Measurements from ENCODE around the gene UNC5A.

The UNC5A gene

DNA sequence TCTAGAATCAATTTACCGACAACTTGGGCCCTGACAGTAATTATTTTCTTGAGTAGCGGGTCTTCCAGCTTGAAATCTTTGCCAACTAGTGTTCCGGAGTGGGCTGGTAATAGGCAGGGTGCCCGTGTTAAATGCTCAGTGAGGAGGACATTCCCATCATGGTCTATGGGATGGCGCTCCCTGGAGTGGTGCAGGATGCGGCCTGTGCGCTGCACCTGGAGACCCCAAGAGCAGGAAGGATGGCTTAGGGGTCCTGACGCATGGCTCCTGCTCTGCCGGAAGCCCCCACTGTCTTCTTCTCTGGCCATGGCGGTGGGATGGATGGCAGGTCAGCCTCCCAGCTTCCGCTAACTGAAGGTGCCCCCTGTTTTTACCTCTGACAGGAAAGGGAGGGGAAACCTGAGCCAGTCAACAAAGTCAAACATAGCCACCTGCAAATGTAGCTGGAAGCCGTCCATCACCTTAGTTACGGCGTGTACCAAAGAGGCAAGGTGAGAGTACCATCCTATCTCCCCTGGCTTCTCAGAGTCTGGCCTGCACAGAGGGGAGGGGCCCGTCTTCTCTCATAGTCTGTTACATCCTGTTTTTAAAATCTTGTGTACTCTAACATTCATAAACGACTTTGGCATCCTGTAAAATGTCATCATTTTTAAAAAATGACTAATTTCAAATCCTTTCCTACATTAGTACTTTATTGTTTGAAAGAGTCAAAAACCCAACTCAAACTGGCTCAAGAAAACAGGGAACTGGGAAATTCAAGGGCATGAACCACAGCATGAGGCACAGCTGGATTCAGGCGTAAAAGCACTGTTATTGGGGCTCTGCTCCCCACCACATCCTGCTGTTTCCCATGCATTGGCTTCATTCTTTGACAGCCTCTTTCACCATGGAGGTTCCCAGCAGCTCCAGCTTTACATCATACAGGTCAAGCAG lies 28.5 kb upstream of the UNC5A start:
- DNase-seq: no peak

GRCh38 chr5:176784218-176785165 lies 25.9 kb upstream of the UNC5A start:
- peak; percentile 55 for DNase-seq

DNA sequence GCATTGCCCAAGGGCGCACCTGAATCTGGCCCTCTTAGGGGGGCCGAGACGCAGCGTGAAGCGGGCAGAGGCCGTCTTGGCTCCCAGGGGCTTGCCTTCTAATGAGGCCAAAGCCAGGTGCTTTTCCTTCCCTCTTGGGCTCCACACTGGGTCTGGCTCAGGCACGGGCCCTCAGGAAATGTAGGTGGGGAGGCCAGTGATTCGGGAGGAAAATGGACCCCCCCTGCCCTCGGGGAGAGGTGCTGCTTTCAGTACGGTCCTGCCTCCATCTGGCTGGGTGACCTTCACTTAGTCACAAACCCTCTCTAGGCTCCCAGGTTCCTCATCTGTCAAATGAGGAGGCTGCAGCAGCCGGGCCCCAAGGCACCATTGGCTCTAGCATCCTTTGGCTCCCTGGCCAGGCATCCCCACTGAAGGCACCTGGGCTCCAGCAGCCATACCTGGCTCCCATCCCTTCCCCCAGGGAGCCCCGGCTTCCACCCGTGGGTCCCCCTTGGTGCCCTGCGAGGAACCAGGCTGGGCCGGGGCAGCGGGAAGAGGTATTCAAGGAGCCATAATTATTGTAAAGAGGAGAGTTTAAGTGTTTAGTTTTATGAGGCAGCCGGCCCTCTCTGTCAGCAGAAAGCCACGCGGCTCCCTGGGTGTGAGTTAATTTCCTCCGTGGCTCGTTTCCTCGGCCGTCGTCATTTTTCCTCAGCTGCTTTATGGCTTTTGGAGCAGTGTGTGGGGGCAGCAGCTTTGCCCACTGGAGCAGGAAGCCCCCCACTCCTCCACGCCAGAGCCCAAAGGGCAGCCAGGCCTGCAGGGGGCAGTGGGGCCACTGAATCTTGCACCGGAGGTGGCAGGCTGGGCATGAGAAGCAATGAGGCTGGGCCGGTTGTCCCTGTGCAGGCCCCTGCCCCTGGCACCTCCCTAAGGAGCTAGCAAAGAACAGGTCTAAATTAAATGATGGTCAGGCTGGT lies 24.9 kb upstream of the UNC5A start:
- DNase-seq: no peak

- DNase-seq: no peak
Observed at GRCh38 chr5:176787676-176788075, 22.7 kb upstream of the UNC5A start.

DNA sequence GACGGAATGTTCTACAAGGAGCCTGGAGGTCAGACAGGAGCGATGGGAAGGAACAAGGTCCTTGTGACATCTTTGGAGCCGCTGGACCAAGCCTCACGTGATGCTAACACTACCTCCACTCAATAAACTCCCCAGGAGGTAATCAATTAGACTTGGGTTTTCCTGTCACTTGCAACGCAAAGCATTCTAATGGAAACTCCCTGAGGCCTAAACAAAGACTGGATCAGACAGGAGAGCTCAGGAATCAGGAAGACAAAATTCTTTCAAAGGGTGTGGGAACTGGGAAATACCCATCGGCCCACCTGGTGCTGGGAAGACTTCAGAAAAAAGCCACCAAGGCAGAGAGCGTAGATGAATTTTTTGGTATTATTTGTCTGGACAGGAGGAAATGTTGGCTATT lies 22.3 kb upstream of the UNC5A start:
- DNase-seq: no peak

GRCh38 chr5:176788941-176789872 lies 21.2 kb upstream of the UNC5A start:
- no peak for DNase-seq

DNA sequence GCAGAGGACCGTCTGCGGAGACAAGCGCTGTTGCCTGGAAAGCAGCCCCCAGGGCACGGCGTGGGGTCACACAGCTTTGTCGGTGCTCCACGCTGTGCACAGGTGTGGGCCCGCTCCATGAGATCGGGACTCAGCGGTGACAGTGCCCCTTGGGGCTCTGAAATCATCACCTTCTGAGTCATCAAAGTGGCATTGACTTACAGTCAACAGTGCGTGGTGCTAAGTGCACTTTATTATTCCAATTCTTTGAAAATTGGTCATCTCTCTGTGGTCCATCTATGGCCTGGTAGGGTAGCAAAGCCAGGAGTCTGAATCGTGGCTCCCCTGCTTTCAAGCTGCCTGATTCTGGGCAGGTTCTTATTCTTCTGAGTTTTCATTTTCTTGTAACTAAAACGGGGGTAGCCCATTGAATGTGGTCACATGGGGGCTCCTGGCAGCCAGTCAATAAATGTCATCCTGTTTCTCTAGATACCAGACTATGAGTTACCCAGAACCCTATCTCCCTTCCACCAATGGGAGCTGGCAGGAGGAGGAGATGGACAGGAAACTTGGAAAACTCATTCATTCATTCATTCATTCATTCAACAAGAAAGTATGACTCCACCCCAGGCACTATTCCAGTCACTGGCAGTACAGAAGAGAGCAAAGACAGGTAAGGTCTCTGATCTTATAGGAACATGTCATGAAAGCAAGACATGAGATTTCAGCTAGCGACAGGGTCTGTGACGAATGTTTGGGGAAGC lies 20.3 kb upstream of the UNC5A start:
- peak; percentile 49 for DNase-seq

DNA sequence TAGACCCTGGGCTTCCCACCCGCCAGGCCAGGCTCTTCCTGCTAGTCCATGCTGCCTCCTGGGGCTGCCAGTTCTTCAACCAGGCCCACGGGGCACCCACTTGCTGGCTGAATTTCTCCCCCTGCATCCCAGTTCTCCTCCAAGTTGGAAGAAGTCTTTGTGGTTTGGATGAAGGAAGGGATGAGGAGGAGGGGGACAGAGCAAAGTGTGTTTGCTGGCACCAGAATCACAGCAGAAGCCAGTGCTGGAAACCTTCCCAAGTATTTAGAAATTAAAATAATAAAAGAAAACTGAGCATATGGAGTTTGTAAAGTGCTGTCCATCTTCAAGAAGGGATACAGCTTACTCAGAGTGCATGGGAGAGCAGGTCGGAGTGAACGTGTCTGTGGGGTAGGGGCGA lies 19.4 kb upstream of the UNC5A start:
- no peak for DNase-seq

GRCh38 chr5:176792655-176793342 lies 17.6 kb upstream of the UNC5A start:
- peak; percentile 47 for DNase-seq

GRCh38 chr5:176793343-176793699 lies 17.0 kb upstream of the UNC5A start:
- DNase-seq: peak; percentile 32

- peak; percentile 23 for DNase-seq
Observed at GRCh38 chr5:176793736-176794135, 16.6 kb upstream of the UNC5A start.

- DNase-seq: no peak
Observed at GRCh38 chr5:176794509-176794908, 15.8 kb upstream of the UNC5A start.

DNA sequence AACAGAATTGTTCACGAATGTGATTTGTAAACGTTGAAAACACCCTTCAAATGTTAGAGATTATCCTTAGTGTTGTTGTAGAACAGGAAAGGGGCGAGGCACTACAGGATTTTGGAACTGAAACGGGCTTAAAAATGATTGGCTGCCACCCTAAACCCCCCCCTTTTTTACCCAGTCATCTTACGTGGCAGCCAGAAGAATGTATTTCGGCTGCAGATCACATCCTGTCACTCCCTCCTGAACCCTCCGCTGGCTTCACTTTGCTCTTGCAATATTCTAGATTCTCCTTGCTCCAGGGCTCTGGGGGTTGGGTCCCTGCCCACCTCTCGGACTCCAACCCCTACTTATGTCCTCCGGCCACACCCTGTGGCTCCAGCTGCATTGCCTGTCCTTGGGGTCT lies 13.9 kb upstream of the UNC5A start:
- no peak for DNase-seq

DNA sequence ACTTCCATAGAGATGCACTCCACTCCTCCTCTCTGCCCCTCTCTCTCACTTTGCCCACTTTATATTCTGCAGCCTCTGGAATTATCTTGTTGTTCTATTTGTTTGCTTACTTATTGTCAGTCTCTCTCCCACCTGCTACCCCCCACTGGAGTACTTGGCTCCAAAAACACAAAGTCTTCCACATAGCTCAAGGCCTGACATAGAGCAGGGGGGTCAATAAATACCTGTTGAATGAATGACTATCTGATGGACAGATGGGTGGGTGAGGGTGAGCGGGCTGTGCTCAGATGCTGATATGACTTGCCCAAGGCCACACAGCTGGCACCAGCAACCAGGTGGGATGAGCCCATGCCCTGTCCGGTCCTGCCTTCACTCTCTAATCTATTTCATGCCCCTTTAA lies 13.4 kb upstream of the UNC5A start:
- DNase-seq: no peak

GRCh38 chr5:176797456-176798050 lies 12.8 kb upstream of the UNC5A start:
- DNase-seq: peak; percentile 31

DNA sequence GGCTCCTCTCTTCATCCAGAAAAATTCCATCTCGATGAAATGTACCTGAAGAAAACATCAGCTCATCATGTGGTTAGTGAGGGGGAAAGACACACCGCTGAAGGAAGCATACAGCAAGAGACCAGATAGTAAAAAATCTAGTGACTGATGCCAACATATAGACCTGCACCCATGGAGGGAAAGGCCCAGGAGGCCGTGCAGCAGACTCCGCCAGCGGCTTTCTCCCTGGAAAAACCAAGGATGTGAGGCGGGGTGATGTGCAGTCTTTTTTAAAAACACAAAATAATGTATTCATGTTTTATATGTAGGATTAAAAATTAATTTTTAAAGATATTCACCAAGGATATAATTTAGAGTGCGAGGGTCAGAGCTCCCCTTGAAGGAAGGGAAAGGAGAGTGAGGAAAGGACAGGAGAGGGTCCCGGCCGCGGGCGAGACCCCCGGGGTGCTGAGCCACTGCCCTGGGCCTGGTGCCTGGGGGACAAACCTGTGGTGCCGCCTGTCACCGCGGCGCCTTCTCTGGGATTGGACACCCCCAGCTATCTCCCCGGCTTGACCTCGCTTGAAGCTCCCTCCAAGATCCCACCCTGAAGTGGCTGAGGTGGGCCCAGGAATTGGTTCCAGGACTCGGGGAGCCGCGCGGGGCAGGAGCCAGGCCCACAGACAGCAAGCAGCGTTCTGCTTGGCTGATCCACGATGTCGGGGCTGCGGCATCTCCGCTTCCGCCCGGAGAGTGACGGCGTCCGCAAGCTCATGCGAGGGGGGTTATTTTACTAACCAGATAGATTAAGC lies 12.1 kb upstream of the UNC5A start:
- no peak for DNase-seq

DNA sequence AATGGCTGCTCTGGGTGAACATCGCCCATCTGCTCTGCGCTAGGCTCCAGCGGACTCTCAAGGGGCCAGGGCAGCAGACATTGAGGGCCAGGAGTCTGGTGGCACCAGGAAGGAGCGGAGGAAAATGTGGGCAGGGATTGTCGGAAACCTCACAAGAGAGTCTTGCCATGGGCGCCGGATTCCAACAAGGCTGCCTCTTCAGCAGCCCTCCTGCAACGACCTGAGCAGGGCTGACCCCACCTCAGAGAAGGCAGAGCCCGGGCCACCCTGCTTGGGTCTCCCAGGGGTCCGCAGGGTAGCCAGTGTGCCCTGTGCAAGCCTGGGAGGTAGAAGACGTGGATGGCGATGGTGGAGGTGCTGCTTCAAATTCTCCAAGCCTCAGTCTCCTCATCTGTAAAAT lies 11.4 kb upstream of the UNC5A start:
- DNase-seq: no peak

- no peak for DNase-seq
Observed at GRCh38 chr5:176799488-176799887, 10.9 kb upstream of the UNC5A start.

- no peak for DNase-seq
Observed at GRCh38 chr5:176800024-176800423, 10.3 kb upstream of the UNC5A start.
